Hindlimb muscle (tissue), 1 donor: Measurements from ENCODE around the gene RASGRF2. TPM values are rescaled to one million over a fixed set of nuclear protein-coding genes. Genes with fewer than 3 reads are reported as not detected.

Experiments
- DNase-seq: peaks from one replicate; pipeline ENCODE4 v3.0.0-alpha.2; 2013
- polyA plus RNA-seq: library from polyadenylated mRNA; unstranded; fragments of 120-200 nt; gene quantifications from one replicate; pipeline ENCODE4 v1.2.1, GENCODE V29; 2013; ENCODE audit not compliant: insufficient read length

RASGRF2 gene
- polyA plus RNA-seq, 1 donor = 1.1 TPM

DNA sequence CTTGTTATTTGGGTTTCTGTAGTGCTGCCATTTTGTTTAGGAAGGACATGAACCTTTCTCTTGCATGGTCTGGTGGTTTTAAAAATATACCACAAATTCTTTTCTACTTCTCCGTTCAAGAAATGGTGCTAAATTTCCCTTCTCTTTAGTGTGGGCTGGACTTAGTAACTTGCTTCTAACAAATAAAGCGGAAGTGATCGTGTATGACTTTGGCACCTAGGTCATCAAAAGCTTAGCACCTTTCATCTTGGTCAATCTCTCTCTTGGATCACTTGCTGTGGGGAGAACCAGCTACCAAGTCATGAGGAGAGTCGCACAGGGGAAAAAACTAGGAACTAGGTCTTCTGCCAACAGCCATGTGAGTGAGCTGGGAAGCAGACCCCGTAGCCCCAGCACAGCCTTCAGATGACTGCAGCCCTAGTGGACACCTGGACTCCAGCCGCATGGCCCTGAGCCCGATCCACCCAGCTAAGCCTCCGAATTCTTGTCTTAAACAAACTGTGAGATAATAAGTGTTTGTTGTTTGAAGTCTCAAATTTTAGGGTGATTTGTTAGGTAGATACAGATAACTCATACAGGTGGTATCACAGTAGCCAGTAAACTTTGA is 185.3 kb downstream of the RASGRF2 start:
- no peak for DNase-seq

DNA sequence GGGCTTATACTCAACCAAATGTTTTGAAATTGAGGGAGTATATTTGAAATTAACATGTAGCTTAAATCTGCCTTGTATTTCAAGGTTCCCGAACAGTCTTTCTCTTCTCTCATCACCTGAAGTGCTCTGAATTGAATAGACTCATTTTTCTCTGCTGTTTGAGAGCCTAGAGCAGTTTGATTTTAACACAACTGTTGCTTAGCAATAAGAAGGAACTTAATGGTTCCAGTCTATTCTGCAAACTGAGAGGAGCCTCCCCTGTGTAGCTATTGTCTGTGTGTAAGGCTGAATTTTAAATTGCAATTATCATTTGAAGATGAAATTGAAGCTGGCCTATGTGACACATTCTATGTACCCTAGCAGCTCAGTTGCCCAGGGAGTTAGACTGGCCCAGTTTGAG is 185.9 kb downstream of the RASGRF2 start:
- DNase-seq = no peak

DNA sequence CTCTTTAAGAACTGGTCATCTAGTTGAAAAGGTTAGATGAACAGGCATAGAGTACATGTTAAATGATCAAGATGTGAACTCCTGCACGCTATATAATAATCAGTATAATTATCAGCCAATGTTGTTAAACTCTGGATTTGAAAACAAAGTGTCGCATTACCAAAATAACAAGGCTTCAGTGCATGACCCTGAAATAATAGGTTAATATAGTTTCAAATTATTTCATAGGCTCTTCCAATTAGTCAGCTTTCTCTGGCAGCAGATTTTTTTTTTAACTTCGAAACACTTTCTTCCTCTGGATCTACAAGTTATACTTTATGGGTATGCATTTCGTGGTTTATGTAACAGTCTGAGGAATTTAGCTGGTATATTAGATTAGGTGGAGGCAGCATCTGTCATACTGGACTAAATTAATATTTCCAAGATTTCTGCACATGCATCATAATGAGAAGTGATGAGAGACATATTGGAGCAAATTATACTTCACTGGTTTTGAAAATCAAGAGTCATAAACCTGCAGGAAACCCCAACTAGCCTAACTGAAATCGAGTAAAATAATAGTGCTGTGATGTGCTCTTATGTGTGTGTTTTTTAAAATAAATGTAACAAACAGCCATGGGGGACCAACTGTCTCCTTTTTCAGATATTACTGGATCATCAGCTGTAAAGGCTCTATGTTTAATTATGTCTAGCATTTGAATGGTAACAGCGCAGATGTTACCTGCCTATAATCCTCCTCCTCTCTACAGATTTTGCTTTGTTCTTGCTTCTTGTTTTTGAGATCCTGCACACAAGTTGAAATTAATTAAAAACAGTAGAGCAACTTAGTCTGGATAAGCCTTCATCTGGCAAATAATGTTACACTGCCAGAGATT is 187.1 kb downstream of the RASGRF2 start:
- DNase-seq = no peak

DNA sequence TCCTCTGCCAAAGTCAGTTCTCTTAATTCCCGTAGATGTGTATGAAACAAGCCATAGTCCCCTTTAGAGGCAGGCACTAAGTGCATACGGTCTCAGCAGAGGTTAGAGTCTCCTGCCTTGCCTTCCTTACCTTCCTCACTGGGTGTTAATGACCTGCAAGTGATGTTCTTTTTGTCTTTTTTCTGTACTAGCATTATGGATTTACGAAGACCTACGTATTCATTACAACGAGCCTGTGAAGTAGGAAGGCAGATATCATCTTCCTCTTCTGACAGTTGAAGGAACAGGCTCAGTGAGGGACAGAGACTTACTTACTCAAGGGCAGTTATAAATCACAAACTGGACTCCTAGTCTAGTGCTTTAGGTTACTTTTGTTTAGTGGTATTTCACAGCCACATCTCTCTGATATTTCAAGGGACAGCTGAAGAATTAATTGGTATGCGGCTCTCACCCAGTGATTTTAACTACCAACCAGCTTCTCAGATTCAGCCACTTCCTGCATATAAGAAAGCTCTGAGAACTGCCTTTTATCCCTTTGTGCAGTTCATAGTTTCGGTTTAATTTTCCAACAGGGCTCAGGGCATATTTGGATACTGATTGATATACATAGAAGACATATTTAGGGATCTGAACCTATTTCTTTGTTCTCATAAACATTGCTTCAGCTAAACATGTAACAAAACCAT is 187.9 kb downstream of the RASGRF2 start:
- DNase-seq = no peak

DNA sequence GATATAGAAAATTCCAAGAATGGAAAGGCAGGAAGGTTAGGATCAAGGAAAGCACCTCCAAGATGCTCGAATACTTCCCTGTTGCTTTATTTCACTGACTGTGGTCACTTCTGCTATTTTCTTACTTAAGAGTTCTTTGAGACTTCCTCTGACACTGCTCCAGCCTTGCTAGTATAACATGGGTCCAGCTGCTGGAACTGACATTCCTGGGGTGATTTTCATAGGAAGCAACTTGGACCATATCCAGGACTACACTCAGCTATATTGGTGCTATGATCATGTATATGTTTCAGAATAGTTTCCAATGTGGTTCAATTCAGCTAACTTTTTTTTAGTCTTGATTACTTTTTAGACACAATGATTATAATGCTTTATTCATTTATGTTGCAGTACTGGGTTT is 191.4 kb downstream of the RASGRF2 start:
- DNase-seq = peak; percentile 52

DNA sequence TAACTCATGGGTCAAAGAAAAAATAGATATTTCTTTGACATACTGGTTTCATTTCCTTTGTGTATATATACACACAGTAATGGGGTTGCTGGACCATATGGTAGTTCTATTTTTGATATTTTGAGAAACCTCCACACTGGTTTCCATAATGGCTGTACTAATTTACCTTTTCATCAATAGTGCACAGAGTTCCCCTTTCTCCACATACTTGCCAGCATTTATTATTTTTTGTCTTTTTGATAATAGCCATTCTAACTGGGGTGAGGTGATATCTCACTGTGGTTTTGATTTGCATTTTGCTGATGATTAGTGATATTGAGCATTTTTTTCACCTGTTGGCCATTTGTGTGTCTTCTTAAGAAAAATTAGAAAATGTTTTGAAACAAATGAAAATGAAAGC is 194.6 kb downstream of the RASGRF2 start:
- no peak for DNase-seq

DNA sequence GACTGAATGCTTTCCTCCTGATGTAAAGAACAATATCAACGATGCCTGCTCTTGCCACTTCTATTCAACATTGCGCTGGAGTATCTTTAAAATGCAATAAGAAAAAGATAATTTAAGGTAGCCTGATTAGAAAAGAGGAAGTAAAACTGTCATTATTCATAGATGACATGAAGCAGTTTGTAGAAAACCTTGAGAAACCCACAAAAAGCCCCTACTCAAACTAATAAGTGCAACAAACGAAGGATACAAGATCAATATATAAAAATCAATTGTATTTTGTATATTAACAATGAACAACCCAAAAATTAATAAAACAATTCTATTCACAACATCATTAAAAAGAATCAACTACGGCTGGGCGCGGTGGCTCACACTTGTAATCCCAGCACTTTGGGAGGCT is 196.6 kb downstream of the RASGRF2 start:
- no peak for DNase-seq

DNA sequence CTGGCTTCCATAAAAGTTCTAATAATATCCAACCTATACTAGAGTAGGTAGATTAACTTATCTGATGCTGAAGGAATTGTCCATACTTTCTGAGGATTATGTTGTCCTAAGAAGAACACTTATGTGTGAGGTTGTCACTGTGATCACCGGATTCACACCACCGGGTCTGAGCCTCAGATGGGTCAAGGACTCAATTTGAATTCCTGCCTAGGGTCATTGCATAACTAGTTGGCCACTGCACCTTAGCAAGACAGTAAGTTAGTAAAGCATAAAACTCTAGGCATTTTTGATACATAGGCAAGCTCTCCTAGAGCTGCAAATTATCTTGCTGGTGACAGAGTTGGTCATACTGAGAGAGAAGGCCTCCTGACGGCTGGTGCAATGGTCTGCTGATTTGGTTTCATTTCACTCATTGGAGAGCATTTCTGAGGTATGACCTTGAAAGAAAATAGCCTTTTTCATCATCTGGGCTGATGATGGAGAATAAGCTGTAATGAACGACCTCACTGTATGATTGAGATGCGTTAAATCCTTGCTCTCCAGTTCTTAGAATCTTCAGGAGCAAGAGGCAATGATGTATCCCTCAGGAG is 200.9 kb downstream of the RASGRF2 start:
- DNase-seq = no peak

DNA sequence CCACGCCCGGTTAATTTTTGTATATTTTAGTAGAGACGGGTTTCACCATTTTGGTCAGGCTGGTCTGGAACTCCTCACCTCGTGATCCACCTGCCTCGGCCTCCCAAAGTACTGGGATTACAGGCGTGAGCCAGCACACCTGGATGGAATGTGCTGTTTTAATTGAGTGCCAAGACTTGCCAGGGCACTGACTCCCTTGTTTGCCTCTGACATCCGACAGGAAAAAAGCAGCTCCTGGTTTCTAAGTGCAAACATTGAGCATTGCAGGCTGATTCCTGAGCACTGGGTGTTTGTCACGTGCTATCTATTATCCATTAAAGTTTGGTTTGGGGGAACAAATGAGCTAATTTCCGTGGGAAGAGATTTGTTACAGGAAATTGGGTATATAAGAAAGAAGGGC is 202.3 kb downstream of the RASGRF2 start:
- DNase-seq = no peak

DNA sequence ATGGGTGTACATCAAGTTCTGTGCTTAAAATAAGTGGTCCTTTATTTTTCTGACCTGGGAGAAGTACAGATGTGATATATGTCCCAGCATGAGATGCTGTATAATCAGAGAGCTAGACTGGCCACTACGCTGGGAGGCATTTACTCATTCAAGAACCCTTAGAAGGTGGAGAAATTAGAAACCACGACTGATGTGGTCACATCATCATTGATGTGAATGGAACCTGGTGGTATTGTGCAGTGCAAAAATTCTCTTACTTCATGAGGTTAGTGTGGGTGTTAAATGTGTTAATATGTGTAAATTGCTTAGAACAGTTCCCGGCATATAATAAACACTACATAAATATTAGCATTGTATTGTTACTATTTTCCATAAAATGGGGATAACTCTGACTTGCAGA is 203.5 kb downstream of the RASGRF2 start:
- no peak for DNase-seq

DNA sequence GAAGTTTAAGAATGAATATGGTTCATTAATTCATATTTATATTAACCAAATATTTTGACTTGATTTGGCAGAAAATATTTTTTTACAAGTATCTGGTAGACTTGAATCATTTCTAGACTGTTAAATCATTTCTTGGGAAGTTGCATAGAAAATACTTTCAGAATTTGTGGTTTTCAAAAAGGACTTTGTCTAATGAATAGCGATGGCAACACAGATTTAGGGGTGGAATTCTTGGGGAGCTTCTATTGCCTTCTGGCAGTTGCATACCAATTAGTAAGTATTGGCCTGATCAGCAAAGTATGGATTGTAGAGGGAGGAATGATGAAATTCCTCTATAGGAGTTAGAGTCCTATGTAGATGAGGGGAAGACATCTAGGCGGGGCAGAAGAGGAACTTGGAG is 204.3 kb downstream of the RASGRF2 start:
- no peak for DNase-seq

DNA sequence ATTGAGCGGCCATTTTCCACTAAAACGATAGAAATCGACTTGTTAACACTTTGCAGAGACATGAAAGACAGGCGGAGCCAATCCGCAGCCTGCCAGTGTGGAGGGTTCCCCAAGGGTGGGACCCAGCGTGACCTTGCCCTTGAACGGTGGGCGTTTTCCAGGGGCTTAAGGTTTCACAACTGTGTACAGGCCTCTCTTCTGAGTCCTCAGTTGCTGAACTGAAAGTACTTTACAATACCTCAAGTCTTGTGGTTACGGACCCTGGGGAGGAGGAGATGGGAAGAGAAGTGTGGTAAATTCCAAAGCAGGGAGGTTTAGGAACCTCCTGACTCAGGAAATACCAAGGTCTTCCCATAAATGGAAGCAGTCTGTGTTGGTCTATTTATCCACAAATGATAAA is 204.8 kb downstream of the RASGRF2 start:
- DNase-seq = no peak

DNA sequence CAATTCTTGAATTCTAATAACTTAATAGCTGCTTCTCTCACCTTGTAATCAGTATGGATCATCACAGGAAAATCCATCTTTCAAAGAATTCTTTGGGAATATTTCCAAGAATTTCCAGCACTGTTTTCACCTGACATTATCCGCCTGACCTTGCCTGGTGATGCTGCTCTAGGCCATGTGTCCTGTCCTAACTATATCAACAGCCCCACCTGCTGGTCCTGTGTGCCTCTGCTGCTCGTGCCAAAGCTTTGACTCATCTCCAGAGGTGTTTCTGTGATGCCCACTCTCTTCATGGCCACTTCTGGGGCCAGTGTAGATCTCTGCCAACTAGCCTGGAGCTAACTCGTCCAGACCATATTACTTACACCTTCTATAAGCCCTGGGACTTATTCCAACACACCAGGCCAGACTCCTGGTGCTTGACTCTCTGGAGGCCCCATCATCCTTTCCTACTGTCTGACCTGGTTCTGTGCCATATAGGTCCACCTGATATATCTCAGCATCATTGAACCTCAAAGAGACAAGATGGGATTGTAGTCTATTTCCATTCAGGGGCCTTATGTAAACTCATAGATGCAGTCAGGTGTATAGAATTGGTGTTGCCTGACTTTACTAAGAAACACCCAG is 205.4 kb downstream of the RASGRF2 start:
- peak; percentile 48 for DNase-seq

DNA sequence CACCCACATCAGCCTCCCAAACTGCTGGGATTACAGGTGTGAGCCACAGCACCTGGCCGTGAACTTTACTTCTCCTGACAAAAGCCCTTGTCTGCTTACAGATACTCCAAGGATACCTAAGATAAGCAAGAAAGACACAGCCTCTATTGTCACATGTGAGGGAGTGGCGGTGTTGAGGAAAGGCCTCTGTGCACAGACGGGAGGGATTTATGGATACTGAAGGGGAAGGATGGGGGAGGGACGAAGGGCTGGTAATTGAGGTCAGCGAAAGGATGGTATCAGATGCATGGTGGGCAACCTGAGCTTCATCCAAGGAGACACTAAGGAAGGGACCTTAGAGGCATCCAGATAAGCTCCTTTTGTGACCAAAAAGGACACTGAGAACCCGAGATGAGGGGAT is 206.3 kb downstream of the RASGRF2 start:
- DNase-seq = no peak

DNA sequence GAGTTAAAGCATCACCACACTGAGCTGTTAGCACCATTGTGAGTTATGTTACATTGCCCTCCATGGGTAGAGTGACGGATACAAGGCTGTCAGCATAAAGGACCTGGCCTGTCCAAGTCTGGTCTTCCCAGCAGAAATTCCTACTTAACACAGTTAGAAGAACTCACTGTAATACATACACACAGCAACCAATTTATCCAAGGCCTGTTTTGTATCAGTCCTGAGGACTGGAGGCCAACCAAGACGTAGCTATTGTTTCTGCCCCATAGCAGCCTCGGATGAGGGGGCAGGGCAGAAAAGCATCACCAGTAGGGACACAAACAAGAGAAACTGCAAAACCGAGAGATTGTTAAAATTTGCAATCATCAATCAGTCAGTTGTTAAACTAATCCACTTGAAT is 206.9 kb downstream of the RASGRF2 start:
- DNase-seq = no peak

DNA sequence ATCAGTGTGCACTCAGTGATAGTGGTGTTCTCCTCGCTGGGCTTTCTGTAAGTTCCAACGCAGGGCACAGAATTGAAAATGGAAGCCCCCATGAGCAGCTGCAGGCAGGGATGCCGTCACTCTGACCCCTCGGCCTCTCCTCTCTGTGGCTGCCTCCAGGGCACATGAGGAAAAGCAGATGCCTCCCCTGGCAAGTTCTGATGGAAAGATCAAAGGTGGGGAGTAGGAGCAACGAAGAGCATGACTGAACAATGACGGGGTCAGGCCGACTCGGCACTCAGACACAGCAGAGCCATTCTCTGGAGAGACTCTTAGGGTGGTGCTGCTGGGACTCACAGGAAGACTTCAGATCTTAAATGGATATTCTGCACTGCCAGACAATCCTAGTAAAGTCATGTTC is 207.4 kb downstream of the RASGRF2 start:
- DNase-seq = no peak

DNA sequence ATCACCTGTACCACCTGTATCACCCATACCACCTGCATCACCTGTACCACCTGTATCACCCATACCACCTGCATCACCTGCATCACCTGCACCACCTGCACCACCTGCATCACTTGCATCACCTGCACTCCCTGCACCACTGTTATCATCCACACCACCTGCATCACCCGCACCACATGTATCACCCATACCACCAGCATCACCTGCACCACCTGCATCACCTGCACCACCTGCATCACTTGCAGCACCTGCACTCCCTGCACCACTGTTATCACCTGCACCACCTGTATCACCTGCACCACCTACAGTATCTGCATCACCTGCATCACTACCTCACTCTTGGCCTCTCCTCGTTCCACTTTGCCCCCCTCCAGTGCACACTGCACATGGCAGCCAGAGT is 209.8 kb downstream of the RASGRF2 start:
- no peak for DNase-seq

DNA sequence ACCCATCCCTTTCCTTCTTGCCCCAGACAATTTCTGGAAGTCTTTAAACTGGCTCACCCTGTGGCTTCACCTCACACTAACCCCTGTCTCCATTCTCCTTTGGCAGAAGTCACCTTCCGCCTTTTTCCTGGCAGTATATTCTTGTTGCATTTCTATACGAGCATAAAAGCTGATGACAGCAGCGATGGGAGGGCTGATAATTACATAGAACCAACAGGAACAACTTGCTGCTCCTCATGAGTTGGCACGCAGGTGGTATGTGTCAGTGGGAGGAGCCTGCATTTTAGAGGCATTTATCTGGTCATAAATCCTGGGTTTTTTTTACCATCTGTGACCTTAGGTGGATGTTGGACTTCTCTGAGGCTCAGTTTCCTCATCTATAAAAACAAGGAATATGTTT is 211.6 kb downstream of the RASGRF2 start:
- no peak for DNase-seq

DNA sequence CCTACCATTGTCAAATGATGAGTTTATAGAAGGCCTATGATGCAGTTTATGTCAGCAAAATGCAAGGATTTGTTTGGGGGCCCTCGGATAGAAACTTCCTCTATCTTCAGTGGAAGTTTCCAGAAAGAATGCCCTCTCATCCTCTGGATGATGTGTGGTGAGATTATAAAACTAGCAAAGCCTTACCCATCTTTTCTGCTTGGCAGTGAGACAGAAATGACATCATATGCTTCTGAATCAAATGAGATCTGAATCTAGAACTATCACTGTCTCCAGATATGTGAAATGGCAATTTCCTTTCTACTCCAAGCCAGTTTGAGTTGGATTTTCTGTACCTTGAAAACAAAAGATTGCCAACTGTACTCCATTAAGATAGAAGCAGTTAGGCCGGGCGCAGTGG is 212.5 kb downstream of the RASGRF2 start:
- DNase-seq = no peak

DNA sequence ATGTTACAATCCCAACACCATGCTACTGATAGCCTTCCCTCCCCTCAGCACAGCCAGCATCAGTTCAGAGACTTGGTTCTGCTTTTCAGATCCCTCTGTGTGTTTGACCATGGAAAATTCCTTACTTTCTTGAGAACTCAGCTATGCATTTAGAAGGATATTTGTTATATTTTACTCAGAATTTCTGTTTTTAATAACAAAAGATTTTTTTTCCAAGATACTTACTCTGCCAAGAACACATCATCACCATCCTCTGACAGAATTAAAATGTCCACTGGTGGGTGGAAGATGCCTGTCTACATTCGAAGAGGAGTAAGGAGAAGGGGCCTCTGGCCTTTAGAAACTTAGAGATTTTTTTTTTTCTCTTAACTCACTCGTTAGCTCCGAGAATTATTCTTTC is 216.9 kb downstream of the RASGRF2 start:
- no peak for DNase-seq

DNA sequence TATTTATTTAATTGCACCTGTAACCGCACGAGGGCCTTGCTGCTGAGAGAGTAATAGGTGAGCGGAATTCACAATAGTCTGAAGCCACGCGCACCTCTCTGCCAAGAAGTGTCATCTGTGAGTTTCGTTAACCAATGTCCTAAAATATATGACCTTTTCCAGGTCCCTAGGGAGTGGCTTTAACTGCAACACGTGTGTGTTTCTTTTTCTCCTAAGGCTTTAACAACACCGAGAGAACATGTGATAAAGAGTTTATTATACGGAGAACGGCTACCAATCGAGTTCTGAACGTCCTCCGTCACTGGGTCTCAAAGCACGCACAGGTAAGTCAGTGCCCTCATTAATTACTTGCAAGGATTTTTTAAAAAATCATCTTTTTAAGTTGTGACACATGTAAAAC is 219.8 kb downstream of the RASGRF2 start:
- no peak for DNase-seq

DNA sequence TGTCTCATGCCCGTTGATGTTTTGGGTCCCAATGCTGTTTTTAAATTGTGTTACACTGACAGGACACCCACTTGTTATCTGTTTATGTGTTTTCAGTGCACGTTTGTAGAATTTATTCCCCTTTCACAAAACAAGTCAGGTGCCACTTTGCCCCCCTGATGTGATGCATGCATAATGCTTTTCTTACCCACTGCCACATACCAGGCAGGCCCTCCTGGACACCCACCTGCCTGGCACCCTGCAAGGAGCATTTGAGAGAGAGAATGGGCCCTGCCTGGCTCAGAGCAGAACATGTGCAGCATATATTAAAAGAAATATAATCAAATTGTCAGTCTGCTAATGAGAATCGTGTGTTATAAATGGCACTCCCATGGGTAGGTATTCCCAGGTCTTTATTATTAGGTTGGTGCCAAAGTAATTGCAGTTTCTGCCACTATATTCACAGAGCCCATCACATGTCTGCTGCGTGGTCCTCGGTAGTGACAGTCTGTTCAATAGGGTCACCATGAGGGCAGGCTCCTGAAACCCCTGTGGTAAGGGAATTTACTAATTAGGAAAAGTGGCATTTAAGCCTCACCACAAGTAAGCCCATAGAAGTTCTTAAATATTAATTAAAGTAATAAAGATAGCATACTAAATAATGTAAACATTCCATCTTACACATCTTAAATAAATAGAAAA is 220.8 kb downstream of the RASGRF2 start:
- no peak for DNase-seq
